Measurements from ENCODE around the gene RNF149. TPM values are rescaled to one million over a fixed set of nuclear protein-coding genes. Genes with fewer than 3 reads are reported as not detected.

RNF149 gene
- total RNA-seq, 6 donors from 2014 or later, result 104 to 202 (median 158) TPM

DNA sequence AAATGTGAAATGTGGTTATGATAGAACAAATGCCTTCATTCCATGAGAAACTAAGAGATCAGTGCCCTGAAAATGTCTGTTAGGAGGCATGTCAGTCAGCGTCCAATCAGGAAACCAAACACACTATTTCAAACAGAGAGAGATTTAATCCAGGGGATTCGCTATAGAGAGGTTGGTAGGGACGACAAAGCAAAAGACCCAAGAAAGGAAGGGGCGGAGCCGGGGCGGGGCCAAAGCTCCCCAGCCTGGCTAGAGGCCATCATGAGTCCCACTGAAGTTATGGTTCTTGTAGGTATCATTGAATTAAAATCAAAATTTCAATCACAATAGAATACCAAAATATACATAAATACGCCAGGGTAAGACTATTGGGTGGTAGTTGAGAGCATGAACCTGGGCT is 32.9 kb upstream of the RNF149 start:
- Histone ChIP-seq H3K27ac (no peak overlapping the region), H3K27me3 (no peaks in the 10 kb centered on the region), H3K4me1 (peaks cover 0 to 16% (median 15%) of the 10 kb centered on the region in 4 donors), H3K9me3 (no peaks in the 10 kb centered on the region), H3K4me3 (no peak overlapping the region), H3K36me3 (no peaks in the 10 kb centered on the region)
- 71 to 79% methylated on average over 7 of the region's 7 CpGs for WGBS, 2 donors
- DNase-seq, result peak; percentile 36 to 85
- no peak for TF ChIP-seq POLR2AphosphoS5 (IDR thresholded peaks at IDR 0.05)
- no peak for TF ChIP-seq POLR2A (IDR thresholded peaks at IDR 0.05)
- TF ChIP-seq CTCF (IDR thresholded peaks at IDR 0.05), result no peak
- no peak for TF ChIP-seq EP300 (IDR thresholded peaks at IDR 0.05)
- peak in 1 of 2 donors; percentile 43 for ATAC-seq (ENCODE audit: low FRiP score in 2 of 2)

GRCh38 chr2:101340141-101340551 is 31.6 kb upstream of the RNF149 start:
- WGBS, 2 donors, result 88 to 90% methylated on average over 1 of the region's 1 CpG
- Histone ChIP-seq H3K36me3 (no peaks in the 10 kb centered on the region), H3K9me3 (no peaks in the 10 kb centered on the region), H3K27ac (peak overlapping the region in 2 of 4 donors; percentile 39 to 44), H3K4me3 (no peak overlapping the region), H3K4me1 (peaks cover 0 to 16% (median 15%) of the 10 kb centered on the region in 4 donors), H3K27me3 (no peaks in the 10 kb centered on the region)
- DNase-seq (no peak), ATAC-seq (ENCODE audit: low FRiP score in 2 of 2) (peak in 1 of 2 donors; percentile 54)
- TF ChIP-seq POLR2AphosphoS5 (IDR thresholded peaks at IDR 0.05), result no peak
- TF ChIP-seq EP300 (IDR thresholded peaks at IDR 0.05), result no peak
- no peak for TF ChIP-seq CTCF (IDR thresholded peaks at IDR 0.05)
- no peak for TF ChIP-seq POLR2A (IDR thresholded peaks at IDR 0.05)

DNA sequence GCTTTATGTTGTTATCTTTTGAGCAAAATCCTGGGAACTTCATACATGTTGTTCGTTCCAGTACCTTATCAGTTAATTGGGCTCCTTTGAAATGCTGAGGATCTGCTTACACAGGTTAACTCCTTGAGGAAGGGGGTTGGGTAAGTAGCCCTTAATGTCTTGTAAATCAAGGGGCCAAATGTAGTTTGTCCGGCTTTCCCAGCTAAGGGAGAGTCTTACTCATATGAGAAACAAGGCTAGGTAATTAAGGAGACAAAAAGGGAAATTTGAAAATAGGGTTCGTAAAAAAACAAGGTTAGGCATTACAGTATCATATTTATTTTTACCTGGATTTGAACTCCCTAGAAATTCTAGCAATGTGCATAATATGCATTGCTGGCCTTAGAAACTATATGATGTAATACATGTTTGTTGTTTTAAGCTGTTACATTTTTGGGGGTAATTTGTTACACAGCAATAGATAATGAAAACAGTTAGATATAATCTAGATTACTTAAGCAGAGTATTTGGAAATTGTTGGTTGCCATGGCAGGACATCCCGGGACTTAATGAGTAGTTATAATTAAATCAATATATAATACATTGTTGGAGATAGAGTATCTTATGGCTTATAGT is 30.9 kb upstream of the RNF149 start:
- peaks cover 0 to 16% (median 15%) of the 10 kb centered on the region in 4 donors for H3K4me1 ChIP-seq
- DNase-seq (no peak), ATAC-seq (ENCODE audit: low FRiP score in 2 of 2) (no peak)
- H3K27me3 ChIP-seq, result no peaks in the 10 kb centered on the region
- TF ChIP-seq POLR2A (IDR thresholded peaks at IDR 0.05) (no peak), POLR2AphosphoS5 (IDR thresholded peaks at IDR 0.05) (no peak), CTCF (IDR thresholded peaks at IDR 0.05) (no peak), EP300 (IDR thresholded peaks at IDR 0.05) (no peak)
- H3K9me3 ChIP-seq, result no peaks in the 10 kb centered on the region
- H3K27ac ChIP-seq, result peak overlapping the region in 1 of 4 donors; percentile 44
- WGBS, 2 donors, result 69 to 71% methylated on average over 4 of the region's 4 CpGs
- H3K36me3 ChIP-seq, result no peaks in the 10 kb centered on the region
- no peak overlapping the region for H3K4me3 ChIP-seq

DNA sequence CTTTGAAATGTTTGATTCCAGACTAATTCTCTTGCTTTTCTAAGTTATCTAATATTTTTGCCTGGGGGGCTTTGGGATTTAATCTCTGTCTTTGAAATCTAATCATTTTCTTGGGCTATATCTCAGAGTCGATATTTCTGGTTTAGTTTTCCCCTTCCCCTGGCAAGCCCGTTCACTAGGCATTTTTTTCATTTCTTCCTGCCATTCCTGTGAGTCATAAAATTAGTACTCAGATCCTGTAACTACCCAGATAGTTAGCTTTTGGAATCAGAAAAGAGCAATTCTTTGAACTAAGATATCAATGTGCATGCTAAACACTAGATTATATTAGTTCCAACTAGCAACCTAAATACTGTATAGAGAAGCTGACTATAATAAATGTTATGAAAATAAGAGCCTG is 29.4 kb upstream of the RNF149 start:
- TF ChIP-seq EP300 (IDR thresholded peaks at IDR 0.05) (no peak), POLR2A (IDR thresholded peaks at IDR 0.05) (no peak), CTCF (IDR thresholded peaks at IDR 0.05) (no peak), POLR2AphosphoS5 (IDR thresholded peaks at IDR 0.05) (no peak)
- H3K27me3 ChIP-seq, result no peaks in the 10 kb centered on the region
- no peaks in the 10 kb centered on the region for H3K9me3 ChIP-seq
- no peak for ATAC-seq (ENCODE audit: low FRiP score in 2 of 2)
- no peak overlapping the region for H3K27ac ChIP-seq
- no peaks in the 10 kb centered on the region for H3K36me3 ChIP-seq
- peaks cover 0 to 16% (median 15%) of the 10 kb centered on the region in 4 donors for H3K4me1 ChIP-seq
- DNase-seq, result no peak
- H3K4me3 ChIP-seq, result no peak overlapping the region
- WGBS, 2 donors, result 63 to 65% methylated on average over 2 of the region's 2 CpGs
